Activated CD8-positive, alpha-beta T cell treated with anti-CD3 and anti-CD28 coated beads, Interleukin-2, amount 10 ng/mL, durations not matched to agents 7 days and 5 days (primary cell): Measurements from ENCODE around the gene LSMEM2. TPM values are rescaled to one million over a fixed set of nuclear protein-coding genes. Genes with fewer than 3 reads are reported as not detected.

Source experiments
- ATAC-seq: fragments of 150-1000 bp; cut with Tn5 transposase; one replicate; pipeline ENCODE4 v1.10.0; 2021; ENCODE audit warnings: moderate library complexity
- CTCF ChIA-PET: fragments of 350-600 bp; sonication (Branson Sonifier 250); formaldehyde crosslinking; loops from one replicate; lab custom pipeline; 2021; ENCODE audit warnings: antibody characterized with exemption; lab: Charles Lee
- POLR2A ChIA-PET: fragments of 350-600 bp; sonication (Branson Sonifier 250); formaldehyde crosslinking; loops from one replicate; lab custom pipeline; 2021; ENCODE audit warnings: antibody characterized with exemption; lab: Charles Lee
- DNase-seq: peaks from one replicate; pipeline ENCODE4 v3.0.0-alpha.2; 2020
- H3K27ac Mint-ChIP-seq: one replicate; pipeline ENCODE4 v1.8.0; 2021; ENCODE audit warnings: mild to moderate bottlenecking, mixed read lengths
- H3K27me3 Mint-ChIP-seq: one replicate; pipeline ENCODE4 v1.8.0; 2021; ENCODE audit warnings: low read depth, mixed read lengths
- H3K36me3 Mint-ChIP-seq: one replicate; pipeline ENCODE4 v1.8.0; 2021; ENCODE audit warnings: low read depth, mixed read lengths
- H3K4me1 Mint-ChIP-seq: one replicate; pipeline ENCODE4 v1.8.0; 2021; ENCODE audit warnings: low read depth, mixed read lengths
- H3K4me3 Mint-ChIP-seq: one replicate; pipeline ENCODE4 v1.8.0; 2021; ENCODE audit warnings: mild to moderate bottlenecking, mixed read lengths
- H3K9me3 Mint-ChIP-seq: one replicate; pipeline ENCODE4 v1.8.0; 2022; ENCODE audit warnings: mixed read lengths; ENCODE audit not compliant: insufficient read depth
- total RNA-seq, 2 experiments: library from RNA; stranded (reverse); gene quantifications; one replicate each; pipeline ENCODE4 v1.2.3, GENCODE V29; 2021

Gene LSMEM2
- total RNA-seq, 2 experiments from 2014 or later: not detected

GRCh38 chr3:50318615-50319014, 39.7 kb downstream of the LSMEM2 start:
- Mint-ChIP-seq H3K36me3 (peaks cover 8% of the 10 kb centered on the region), H3K27ac (no peak overlapping the region), H3K4me3 (no peak overlapping the region), H3K4me1 (peaks cover 43% of the 10 kb centered on the region), H3K27me3 (no peaks in the 10 kb centered on the region), H3K9me3 (no peaks in the 10 kb centered on the region)
- DNase-seq (no peak), ATAC-seq (no peak)
- POLR2A ChIA-PET: interaction anchor here (1.3 to 3.5 kb wide), 4 partner anchors 9 to 19 kb away, joined by 4 to 14 read pairs (median 11); partner anchors contain the start of genes HYAL3, NAA80 and TUSC2
- CTCF ChIA-PET: interaction anchor here (1.9 to 7.4 kb wide), 3 partner anchors 9 to 92 kb away, joined by 5 to 113 read pairs (median 5); partner anchors contain the start of genes HYAL1, HYAL3, NAA80 and TUSC2

GRCh38 chr3:50319181-50319893, 40.5 kb downstream of the LSMEM2 start:
- H3K36me3 Mint-ChIP-seq: peaks cover 8% of the 10 kb centered on the region
- no peak overlapping the region for H3K27ac Mint-ChIP-seq
- ChIA-PET CTCF (interaction anchor here (1.9 to 7.4 kb wide), 3 partner anchors 8 to 92 kb away, joined by 5 to 113 read pairs (median 5); partner anchors contain the start of genes HYAL1, HYAL3, NAA80 and TUSC2), POLR2A (interaction anchor here (1.3 to 3.5 kb wide), 4 partner anchors 9 to 20 kb away, joined by 4 to 14 read pairs (median 11); partner anchors contain the start of genes HYAL3, NAA80 and TUSC2)
- no peaks in the 10 kb centered on the region for H3K27me3 Mint-ChIP-seq
- ATAC-seq: no peak
- no peaks in the 10 kb centered on the region for H3K9me3 Mint-ChIP-seq
- DNase-seq: no peak
- peak overlapping the region; percentile 6 for H3K4me3 Mint-ChIP-seq
- H3K4me1 Mint-ChIP-seq: peaks cover 47% of the 10 kb centered on the region

- H3K4me1 Mint-ChIP-seq: peaks cover 50% of the 10 kb centered on the region
- H3K4me3 Mint-ChIP-seq: peak overlapping the region; percentile 89
- H3K36me3 Mint-ChIP-seq: peaks cover 14% of the 10 kb centered on the region
- H3K9me3 Mint-ChIP-seq: no peaks in the 10 kb centered on the region
- no peak for DNase-seq
- H3K27ac Mint-ChIP-seq: no peak overlapping the region
- ChIA-PET CTCF (interaction anchor here (1.0 to 7.4 kb wide), 6 partner anchors 8 to 93 kb away, joined by 3 to 113 read pairs (median 6); partner anchors contain the start of genes HYAL1, HYAL3, IFRD2 and NAA80), POLR2A (interaction anchor here (3.3 to 3.5 kb wide), 2 partner anchors 8 to 21 kb away, joined by 13 to 14 read pairs; partner anchors contain the start of genes HYAL3, NAA80 and TUSC2)
- no peaks in the 10 kb centered on the region for H3K27me3 Mint-ChIP-seq
- no peak for ATAC-seq
Observed at GRCh38 chr3:50319894-50320625, 41.2 kb downstream of the LSMEM2 start.

- ChIA-PET CTCF (interaction anchor here (0.8 to 7.4 kb wide), 9 partner anchors 16 to 93 kb away, joined by 3 to 113 read pairs (median 3); partner anchors contain the start of genes HYAL1, HYAL3, IFRD2 and NAA80), POLR2A (interaction anchor here (1.4 to 3.8 kb wide), 3 partner anchors 16 to 22 kb away, joined by 4 to 20 read pairs (median 14); partner anchors contain the start of genes HYAL3, NAA80 and RASSF1)
- H3K27ac Mint-ChIP-seq: peak overlapping the region; percentile 82
Observed at GRCh38 chr3:50320853-50321335, 42.0 kb downstream of the LSMEM2 start.

GRCh38 chr3:50321336-50322114, 42.6 kb downstream of the LSMEM2 start:
- CTCF ChIA-PET: interaction anchor here (0.8 to 7.4 kb wide), 8 partner anchors 15 to 93 kb away, joined by 3 to 113 read pairs (median 4); partner anchors contain the start of genes HYAL1, HYAL3, IFRD2 and NAA80
- Mint-ChIP-seq H3K36me3 (peaks cover 14% of the 10 kb centered on the region), H3K4me1 (peaks cover 43% of the 10 kb centered on the region), H3K27ac (peak overlapping the region; percentile 95), H3K4me3 (peak overlapping the region; percentile 89), H3K9me3 (no peaks in the 10 kb centered on the region), H3K27me3 (no peaks in the 10 kb centered on the region)
- POLR2A ChIA-PET: interaction anchor here (1.0 to 3.8 kb wide), 4 partner anchors 16 to 29 kb away, joined by 4 to 20 read pairs (median 9); partner anchors contain the start of genes HYAL3, IFRD2, NAA80 and RASSF1
- DNase-seq (peak; percentile 88), ATAC-seq (peak; percentile 82)

More at GRCh38 chr3:50320853-50321335, 42.0 kb downstream of the LSMEM2 start:
- Mint-ChIP-seq H3K9me3 (no peaks in the 10 kb centered on the region), H3K4me3 (peak overlapping the region; percentile 89), H3K4me1 (peaks cover 44% of the 10 kb centered on the region), H3K27me3 (no peaks in the 10 kb centered on the region), H3K36me3 (peaks cover 14% of the 10 kb centered on the region)
- ATAC-seq (peak; percentile 57), DNase-seq (peak; percentile 67)

- POLR2A ChIA-PET: interaction anchor here (1.0 to 3.8 kb wide), 4 partner anchors 15 to 30 kb away, joined by 4 to 20 read pairs (median 9); partner anchors contain the start of genes HYAL3, IFRD2, NAA80 and RASSF1
- no peak overlapping the region for H3K27ac Mint-ChIP-seq
Observed at GRCh38 chr3:50322115-50322385, 43.2 kb downstream of the LSMEM2 start.

GRCh38 chr3:50322386-50323091, 43.7 kb downstream of the LSMEM2 start, which contains the start of gene HYAL2:
HYAL2 (minus strand) TSS chr3:50322745; CDS start chr3:50320489, 2,256 bp downstream.
- peak within 1 kb of the TSS; percentile 95 for H3K27ac Mint-ChIP-seq
- ChIA-PET CTCF (interaction anchor here (1.4 to 7.4 kb wide), 4 partner anchors 15 to 76 kb away, joined by 3 to 113 read pairs (median 30); partner anchors contain the start of genes HYAL1, HYAL3 and NAA80), POLR2A (interaction anchor here (0.8 to 3.8 kb wide), 5 partner anchors 12 to 30 kb away, joined by 4 to 20 read pairs (median 4); partner anchors contain the start of genes IFRD2 and RASSF1)
- peaks cover 14% of the 10 kb centered on the region for H3K36me3 Mint-ChIP-seq
- ATAC-seq: no peak
- no peak for DNase-seq
- no peaks in the 10 kb centered on the region for H3K27me3 Mint-ChIP-seq
- H3K4me1 Mint-ChIP-seq: peaks cover 44% of the 10 kb centered on the region
- no peaks in the 10 kb centered on the region for H3K9me3 Mint-ChIP-seq
- peak within 1 kb of the TSS; percentile 89 for H3K4me3 Mint-ChIP-seq

More at GRCh38 chr3:50322115-50322385, 43.2 kb downstream of the LSMEM2 start:
- H3K4me1 Mint-ChIP-seq: peaks cover 43% of the 10 kb centered on the region
- CTCF ChIA-PET: interaction anchor here (1.0 to 7.4 kb wide), 6 partner anchors 15 to 79 kb away, joined by 3 to 113 read pairs (median 4); partner anchors contain the start of genes HYAL1, HYAL3, NAA80 and ZMYND10
- H3K4me3 Mint-ChIP-seq: peak overlapping the region; percentile 89
- no peak for DNase-seq
- peaks cover 14% of the 10 kb centered on the region for H3K36me3 Mint-ChIP-seq
- no peaks in the 10 kb centered on the region for H3K27me3 Mint-ChIP-seq
- no peaks in the 10 kb centered on the region for H3K9me3 Mint-ChIP-seq
- no peak for ATAC-seq

GRCh38 chr3:50323092-50323600, 44.3 kb downstream of the LSMEM2 start:
- ChIA-PET POLR2A (interaction anchor here (0.8 to 3.8 kb wide), 3 partner anchors 12 to 31 kb away, joined by 4 to 20 read pairs (median 4); partner anchors contain the start of gene IFRD2), CTCF (interaction anchor here (1.1 to 7.4 kb wide), 5 partner anchors 8 to 89 kb away, joined by 4 to 113 read pairs (median 17); partner anchors contain the start of genes HYAL1, HYAL3 and NAA80)
- peak; percentile 20 for DNase-seq

GRCh38 chr3:50323614-50324199, 44.8 kb downstream of the LSMEM2 start:
- Mint-ChIP-seq H3K27ac (peak overlapping the region; percentile 43), H3K4me1 (peaks cover 46% of the 10 kb centered on the region), H3K27me3 (no peaks in the 10 kb centered on the region), H3K36me3 (peaks cover 21% of the 10 kb centered on the region), H3K9me3 (no peaks in the 10 kb centered on the region), H3K4me3 (no peak overlapping the region)
- ATAC-seq (no peak), DNase-seq (no peak)
- ChIA-PET POLR2A (interaction anchor here (0.8 to 3.8 kb wide), 5 partner anchors 11 to 31 kb away, joined by 4 to 20 read pairs (median 4); partner anchors contain the start of genes HYAL3, IFRD2 and NAA80), CTCF (interaction anchor here (0.5 to 7.4 kb wide), 21 partner anchors 8 to 1931 kb away, joined by 3 to 113 read pairs (median 7); partner anchors contain the start of genes HYAL1, HYAL3, IFRD2 and LSMEM2)

More at GRCh38 chr3:50323092-50323600, 44.3 kb downstream of the LSMEM2 start:
- ATAC-seq: no peak
- H3K27ac Mint-ChIP-seq: peak overlapping the region; percentile 43
- no peak overlapping the region for H3K4me3 Mint-ChIP-seq
- peaks cover 16% of the 10 kb centered on the region for H3K36me3 Mint-ChIP-seq
- peaks cover 44% of the 10 kb centered on the region for H3K4me1 Mint-ChIP-seq
- H3K9me3 Mint-ChIP-seq: no peaks in the 10 kb centered on the region
- H3K27me3 Mint-ChIP-seq: no peaks in the 10 kb centered on the region
